OCI-LY3 (cell line): ENCODE measurements around the gene PTPN23.
A peak's percentile ranks its signal among the peaks of the same experiment; 100 is the strongest.

Experiments used
- H2AFZ ChIP-seq: fragments of 200-600, 300-600 bp; shearing (Covaris generic); 2 replicates; pipeline ENCODE4 v1.6.0; 2014; ENCODE audit warnings: antibody characterized with exemption, low read depth, low read length
- H3K27ac ChIP-seq: fragments of 200-600, 300-600 bp; sonication (generic); 2 replicates; pipeline ENCODE4 v1.5.1; 2014; ENCODE audit warnings: mild to moderate bottlenecking, low read length, moderate library complexity, mixed read lengths
- H3K27me3 ChIP-seq: fragments of 200-600, 300-600 bp; sonication (generic); 2 replicates; pipeline ENCODE4 v1.6.1; 2014; ENCODE audit warnings: low read depth, low read length, mixed read lengths
- H3K36me3 ChIP-seq: fragments of 200-600, 300-600 bp; sonication (generic); replicated peaks from 2 replicates; pipeline ENCODE3; 2014; ENCODE audit warnings: low read depth, low read length, mixed read lengths
- H3K4me1 ChIP-seq: fragments of 300-600, 200-600 bp; sonication (generic); 2 replicates; pipeline ENCODE4 v1.6.1; 2014; ENCODE audit warnings: low read length, mixed read lengths
- H3K4me2 ChIP-seq: fragments of 200-600, 300-600 bp; sonication (generic); 2 replicates; pipeline ENCODE4 v1.6.1; 2014; ENCODE audit warnings: low read length, mixed read lengths
- H3K4me3 ChIP-seq: fragments of 300-600, 200-600 bp; sonication (generic); 2 replicates; pipeline ENCODE4 v1.5.1; 2014; ENCODE audit warnings: antibody characterized with exemption, mild to moderate bottlenecking, low read length, moderate library complexity
- H3K79me2 ChIP-seq: fragments of 300-600, 200-600 bp; shearing (Covaris generic); 2 replicates; pipeline ENCODE4 v1.6.1; 2014; ENCODE audit warnings: mild to moderate bottlenecking, low read length, mixed read lengths
- H3K9ac ChIP-seq: fragments of 300-600, 200-600 bp; shearing (Covaris generic); 2 replicates; pipeline ENCODE4 v1.6.0; 2014; ENCODE audit warnings: mild to moderate bottlenecking, low read length, moderate library complexity
- H3K9me3 ChIP-seq: fragments of 200-600, 300-600 bp; shearing (Covaris generic); 2 replicates; pipeline ENCODE4 v1.6.1; 2014; ENCODE audit warnings: low read length, mixed read lengths; ENCODE audit not compliant: insufficient read depth
- H4K20me1 ChIP-seq: fragments of 200-600, 300-600 bp; sonication (generic); 2 replicates; pipeline ENCODE4 v1.6.1; 2016; ENCODE audit warnings: low read length, mixed read lengths; ENCODE audit not compliant: insufficient read depth
- EZH2phosphoT487 ChIP-seq: fragments of 200-600 bp; shearing (Covaris generic); IDR thresholded peaks from 2 replicates; pipeline ENCODE4 v1.6.1; 2018; ENCODE audit warnings: antibody characterized with exemption, mixed run types, low read depth
- TF ChIP-seq, protein P1 (sequence below): fragments of 200-600, 300-600 bp; sonication (generic); IDR thresholded peaks from 2 replicates; pipeline ENCODE4 v1.5.1; 2014; ENCODE audit warnings: antibody characterized with exemption, low read length, low read depth

Gene PTPN23

DNA sequence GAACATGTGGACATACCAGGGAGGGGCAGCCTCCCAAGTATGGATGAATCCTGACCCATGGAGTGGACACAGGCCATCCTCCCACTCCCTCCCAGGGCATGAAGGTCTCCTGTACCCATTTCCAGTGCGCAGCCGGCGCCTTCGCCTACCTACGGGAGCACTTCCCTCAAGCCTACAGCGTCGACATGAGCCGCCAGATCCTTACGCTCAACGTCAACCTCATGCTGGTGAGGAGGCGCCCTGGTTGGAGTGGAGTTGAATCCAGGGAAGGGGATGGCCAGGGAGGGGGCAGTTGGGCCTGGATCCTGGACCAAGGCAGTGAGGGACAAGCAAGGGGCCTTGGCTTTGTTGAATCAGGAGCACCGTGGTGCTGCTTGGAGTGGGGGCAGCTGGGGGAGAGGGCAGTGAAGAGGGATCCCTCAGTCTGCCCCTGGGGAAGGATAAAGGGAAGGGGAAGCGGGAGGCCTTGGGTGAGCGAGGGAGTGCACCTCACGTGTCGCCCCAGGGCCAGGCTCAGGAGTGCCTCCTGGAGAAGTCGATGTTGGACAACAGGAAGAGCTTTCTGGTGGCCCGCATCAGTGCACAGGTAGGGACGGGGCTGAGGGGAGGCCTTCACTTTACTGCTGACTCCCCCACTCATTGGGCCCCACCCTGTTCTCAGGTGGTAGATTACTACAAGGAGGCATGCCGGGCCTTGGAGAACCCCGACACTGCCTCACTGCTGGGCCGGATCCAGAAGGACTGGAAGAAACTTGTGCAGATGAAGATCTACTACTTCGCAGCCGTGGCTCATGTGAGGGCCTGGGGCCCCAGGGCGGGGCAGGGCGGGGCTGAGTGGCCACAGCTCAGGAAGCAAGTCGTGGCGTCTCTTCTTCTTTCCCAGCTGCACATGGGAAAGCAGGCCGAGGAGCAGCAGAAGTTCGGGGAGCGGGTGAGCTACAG, 25.3 kb downstream of the PTPN23 start:
- Histone ChIP-seq H3K9ac (no peak overlapping the region), H3K79me2 (peaks cover 17% of the 10 kb centered on the region), H3K27ac (no peak overlapping the region), H3K4me2 (no peak overlapping the region), H4K20me1 (peaks cover 18% of the 10 kb centered on the region; the same call in 1 of the 2 replicates), H2AFZ (no peak overlapping the region), H3K27me3 (no peaks in the 10 kb centered on the region), H3K4me1 (no peaks in the 10 kb centered on the region), H3K4me3 (no peak overlapping the region), H3K36me3 (peaks cover 27% of the 10 kb centered on the region), H3K9me3 (no peaks in the 10 kb centered on the region)
- TF ChIP-seq, protein P1, sequence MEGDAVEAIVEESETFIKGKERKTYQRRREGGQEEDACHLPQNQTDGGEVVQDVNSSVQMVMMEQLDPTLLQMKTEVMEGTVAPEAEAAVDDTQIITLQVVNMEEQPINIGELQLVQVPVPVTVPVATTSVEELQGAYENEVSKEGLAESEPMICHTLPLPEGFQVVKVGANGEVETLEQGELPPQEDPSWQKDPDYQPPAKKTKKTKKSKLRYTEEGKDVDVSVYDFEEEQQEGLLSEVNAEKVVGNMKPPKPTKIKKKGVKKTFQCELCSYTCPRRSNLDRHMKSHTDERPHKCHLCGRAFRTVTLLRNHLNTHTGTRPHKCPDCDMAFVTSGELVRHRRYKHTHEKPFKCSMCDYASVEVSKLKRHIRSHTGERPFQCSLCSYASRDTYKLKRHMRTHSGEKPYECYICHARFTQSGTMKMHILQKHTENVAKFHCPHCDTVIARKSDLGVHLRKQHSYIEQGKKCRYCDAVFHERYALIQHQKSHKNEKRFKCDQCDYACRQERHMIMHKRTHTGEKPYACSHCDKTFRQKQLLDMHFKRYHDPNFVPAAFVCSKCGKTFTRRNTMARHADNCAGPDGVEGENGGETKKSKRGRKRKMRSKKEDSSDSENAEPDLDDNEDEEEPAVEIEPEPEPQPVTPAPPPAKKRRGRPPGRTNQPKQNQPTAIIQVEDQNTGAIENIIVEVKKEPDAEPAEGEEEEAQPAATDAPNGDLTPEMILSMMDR: no peak
- TF ChIP-seq EZH2phosphoT487: no peak

DNA sequence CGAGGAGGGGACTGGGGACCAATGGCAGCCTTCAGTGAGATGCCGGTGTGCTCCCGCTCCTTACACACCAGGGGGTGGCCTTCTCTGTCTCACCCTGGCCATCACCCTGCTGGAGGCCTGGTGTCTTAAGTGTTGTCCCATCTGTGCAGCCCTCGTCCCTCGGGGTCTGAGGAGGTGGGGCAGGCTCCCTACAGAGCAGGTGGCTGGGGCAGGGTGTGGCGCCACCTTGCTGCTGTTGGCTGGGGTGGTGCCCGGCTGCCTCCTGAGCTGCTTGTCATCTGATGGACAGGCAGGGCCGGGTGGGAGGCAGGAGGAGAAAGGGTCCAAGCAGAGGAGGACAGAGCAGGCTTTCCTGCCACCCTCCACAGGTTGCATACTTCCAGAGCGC, 25.9 kb downstream of the PTPN23 start:
- TF ChIP-seq, protein P1: peak; percentile 36
- no peak for TF ChIP-seq EZH2phosphoT487
- peaks cover 14% of the 10 kb centered on the region for H3K79me2 ChIP-seq
- H3K4me2 ChIP-seq: no peak overlapping the region
- no peak overlapping the region for H3K4me3 ChIP-seq
- H3K27ac ChIP-seq: no peak overlapping the region
- H3K27me3 ChIP-seq: no peaks in the 10 kb centered on the region
- peaks cover 33% of the 10 kb centered on the region for H3K36me3 ChIP-seq
- no peaks in the 10 kb centered on the region for H3K4me1 ChIP-seq
- no peak overlapping the region for H2AFZ ChIP-seq
- no peak overlapping the region for H3K9ac ChIP-seq
- peaks cover 15% of the 10 kb centered on the region; the same call in 1 of the 2 replicates for H4K20me1 ChIP-seq
- no peaks in the 10 kb centered on the region for H3K9me3 ChIP-seq

- H3K4me2 ChIP-seq: no peak overlapping the region
- no peaks in the 10 kb centered on the region for H3K4me1 ChIP-seq
- no peak overlapping the region for H3K9ac ChIP-seq
- no peaks in the 10 kb centered on the region for H3K27me3 ChIP-seq
- no peak for TF ChIP-seq EZH2phosphoT487
- TF ChIP-seq, protein P1: no peak
- peaks cover 37% of the 10 kb centered on the region for H3K36me3 ChIP-seq
- no peaks in the 10 kb centered on the region for H3K9me3 ChIP-seq
- no peak overlapping the region for H3K27ac ChIP-seq
- peaks cover 14% of the 10 kb centered on the region; the same call in 1 of the 2 replicates for H4K20me1 ChIP-seq
- no peak overlapping the region for H2AFZ ChIP-seq
- no peak overlapping the region for H3K4me3 ChIP-seq
- H3K79me2 ChIP-seq: peaks cover 14% of the 10 kb centered on the region
These were observed 26.4 kb downstream of the PTPN23 start for GRCh38 chr3:47407237-47407636.

- Histone ChIP-seq H3K36me3 (peaks cover 46% of the 10 kb centered on the region), H3K9me3 (no peaks in the 10 kb centered on the region), H3K9ac (no peak overlapping the region), H3K27ac (no peak overlapping the region), H4K20me1 (peaks cover 14% of the 10 kb centered on the region; the same call in 1 of the 2 replicates), H3K27me3 (no peaks in the 10 kb centered on the region), H3K79me2 (peaks cover 13% of the 10 kb centered on the region), H3K4me3 (no peak overlapping the region), H3K4me2 (no peak overlapping the region), H2AFZ (no peak overlapping the region), H3K4me1 (no peaks in the 10 kb centered on the region)
- TF ChIP-seq EZH2phosphoT487: no peak
- TF ChIP-seq, protein P1: no peak
These were observed 27.3 kb downstream of the PTPN23 start for GRCh38 chr3:47407896-47408838.
